Activated CD4-positive, alpha-beta T cell treated with anti-CD3 and anti-CD28 coated beads for 36 hours (primary cell): ENCODE results near the gene C1orf159. TPM values are rescaled to one million over a fixed set of nuclear protein-coding genes. Genes with fewer than 3 reads are reported as not detected.
"Not testable (repeated sequence)": the region's sequence is repeated elsewhere in the genome, so short reads cannot be mapped to it uniquely, and the experiment has no call there.

Source experiments
- ATAC-seq: fragments of 200-7000 bp; cut with Tn5 transposase; one replicate; pipeline ENCODE4 v1.10.0; 2021; ENCODE audit warnings: mild to moderate bottlenecking, moderate library complexity
- CTCF ChIA-PET: fragments of 350-600 bp; sonication (Branson Sonifier 250); formaldehyde crosslinking; loops from one replicate; lab custom pipeline; 2021; ENCODE audit warnings: antibody characterized with exemption; lab: Charles Lee
- POLR2A ChIA-PET: fragments of 350-600 bp; sonication (Branson Sonifier 250); formaldehyde crosslinking; loops from one replicate; lab custom pipeline; 2021; ENCODE audit warnings: antibody characterized with exemption, inconsistent platforms; lab: Charles Lee
- DNase-seq: peaks from one replicate; pipeline ENCODE4 v3.0.0-alpha.2; 2020
- H3K27ac Mint-ChIP-seq: one replicate; pipeline ENCODE4 v1.8.0; 2021; ENCODE audit warnings: mixed read lengths
- H3K27me3 Mint-ChIP-seq: one replicate; pipeline ENCODE4 v1.8.0; 2021; ENCODE audit warnings: mixed read lengths
- H3K36me3 Mint-ChIP-seq: one replicate; pipeline ENCODE4 v1.8.0; 2021; ENCODE audit warnings: low read depth, mixed read lengths
- H3K4me1 Mint-ChIP-seq: one replicate; pipeline ENCODE4 v1.8.0; 2021; ENCODE audit warnings: mixed read lengths
- H3K4me3 Mint-ChIP-seq: one replicate; pipeline ENCODE4 v1.8.0; 2021; ENCODE audit warnings: mild to moderate bottlenecking, moderate library complexity, mixed read lengths
- H3K9me3 Mint-ChIP-seq: one replicate; pipeline ENCODE4 v1.8.0; 2021; ENCODE audit warnings: low read depth, mixed read lengths
- intact Hi-C, 2 experiments: fragments of 100-400 bp; cut with DNase I in 1 of 2; cut with micrococcal nuclease in 1 of 2; formaldehyde crosslinking; loops; one replicate each; pipeline versions ENCODE4 v1.14.2 to v1.15.1; 2022 to 2024; cut with DNase I, micrococcal nuclease
- total RNA-seq, 2 experiments: library from RNA; stranded (reverse); gene quantifications; one replicate each; pipeline ENCODE4 v1.2.3, GENCODE V29; 2021

The C1orf159 gene
- total RNA-seq, 2 experiments from 2014 or later = 11.3 to 13.5 TPM

DNA sequence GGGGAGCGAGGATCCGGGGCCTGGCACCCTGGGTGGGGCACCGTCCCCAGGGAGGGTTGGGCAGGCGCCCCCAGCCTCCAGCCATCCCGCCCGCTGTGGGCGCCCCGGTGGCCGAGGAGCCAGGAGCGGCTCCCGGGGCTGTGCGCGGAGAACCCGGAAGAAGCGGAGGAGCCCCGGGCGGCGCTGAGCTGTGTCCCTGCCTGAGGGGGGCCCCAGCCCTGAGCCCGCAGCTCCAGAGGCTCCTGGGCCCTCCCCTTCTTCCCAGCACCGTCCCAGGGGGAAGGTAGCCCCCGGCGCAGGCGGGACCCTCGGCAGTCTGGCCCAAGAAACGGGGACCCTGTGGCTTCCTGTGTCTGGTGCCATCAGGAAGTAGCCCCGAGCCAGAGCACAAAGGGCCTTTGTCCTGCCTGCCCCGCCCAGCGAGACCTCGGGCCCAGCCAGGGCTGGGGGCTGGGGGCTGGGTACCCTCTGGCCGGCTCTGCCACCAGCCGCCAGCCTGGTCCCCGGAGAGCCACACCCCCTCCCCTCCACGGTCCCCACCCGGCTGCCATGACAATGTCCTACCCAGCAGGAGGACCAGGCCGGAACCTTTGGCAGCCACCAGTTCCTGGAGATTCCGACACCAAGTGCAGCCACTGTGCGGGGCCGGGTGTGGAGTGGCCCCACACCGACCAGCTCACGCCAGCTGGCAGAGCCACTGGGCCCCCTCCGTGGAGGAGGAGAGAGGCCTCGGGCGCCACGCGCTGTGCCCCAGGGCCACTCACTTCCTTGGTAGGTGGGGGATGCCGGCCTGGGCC is 42.2 kb upstream of the C1orf159 start:
- H3K9me3 Mint-ChIP-seq = peaks cover 12% of the 10 kb centered on the region
- intact Hi-C loops = loop anchor here in 1 of 2 experiments (1.0 to 2.0 kb wide), 2 partner anchors 42 to 43 kb away; partner anchors contain the start of gene C1orf159
- H3K27me3 Mint-ChIP-seq = no peaks in the 10 kb centered on the region
- H3K4me1 Mint-ChIP-seq = no peaks in the 10 kb centered on the region
- CTCF ChIA-PET = no interaction called here
- ATAC-seq (peak; percentile 69), DNase-seq (peak; percentile 52)
- H3K4me3 Mint-ChIP-seq = peak overlapping the region; percentile 36
- H3K36me3 Mint-ChIP-seq = no peaks in the 10 kb centered on the region
- H3K27ac Mint-ChIP-seq = no peak overlapping the region
- POLR2A ChIA-PET = interaction anchor here (1.5 kb wide), 1 partner anchor 16 kb away, joined by 3 read pairs; the partner anchor contains the start of gene TTLL10

DNA sequence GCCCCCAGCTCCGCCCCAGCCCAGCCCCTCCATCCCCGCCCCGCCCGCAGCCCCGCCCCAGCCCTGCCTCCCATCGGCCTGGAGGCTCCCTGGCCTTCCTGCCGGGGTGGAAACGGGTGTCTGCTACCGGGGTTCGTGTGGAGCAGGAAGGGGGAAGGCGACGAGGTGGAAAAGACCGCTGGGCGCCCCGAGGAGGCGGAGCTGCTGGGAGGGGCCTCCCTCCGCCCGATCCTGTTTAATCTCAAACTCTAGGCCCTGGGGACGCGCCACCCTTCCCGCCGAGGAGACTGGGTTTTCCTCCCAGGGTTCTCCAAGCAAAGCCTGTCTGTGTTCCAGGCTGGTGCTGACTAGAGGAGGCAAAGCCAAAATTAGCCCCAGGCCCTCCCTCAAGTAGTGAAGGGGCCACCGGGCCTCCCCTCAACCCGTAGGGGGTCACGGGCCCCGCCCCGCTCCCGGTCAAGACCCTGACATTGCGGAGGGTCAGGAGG is 41.6 kb upstream of the C1orf159 start:
- peak overlapping the region; percentile 69 for H3K4me3 Mint-ChIP-seq
- DNase-seq (peak; percentile 81), ATAC-seq (peak; percentile 86)
- CTCF ChIA-PET = no interaction called here
- intact Hi-C loops = loop anchor here in 1 of 2 experiments (1.0 to 2.0 kb wide), 2 partner anchors 41 to 43 kb away; partner anchors contain the start of gene C1orf159
- no peaks in the 10 kb centered on the region for H3K4me1 Mint-ChIP-seq
- peak overlapping the region; percentile 47 for H3K27ac Mint-ChIP-seq
- peaks cover 19% of the 10 kb centered on the region for H3K9me3 Mint-ChIP-seq
- no peaks in the 10 kb centered on the region for H3K36me3 Mint-ChIP-seq
- no peaks in the 10 kb centered on the region for H3K27me3 Mint-ChIP-seq
- POLR2A ChIA-PET = interaction anchor here (1.5 kb wide), 1 partner anchor 16 kb away, joined by 3 read pairs; the partner anchor contains the start of gene TTLL10

GRCh38 chr1:1157033-1157365 is 41.1 kb upstream of the C1orf159 start:
- peaks cover 23% of the 10 kb centered on the region for H3K9me3 Mint-ChIP-seq
- DNase-seq (no peak), ATAC-seq (no peak)
- H3K27ac Mint-ChIP-seq = no peak overlapping the region
- no peaks in the 10 kb centered on the region for H3K27me3 Mint-ChIP-seq
- H3K4me1 Mint-ChIP-seq = no peaks in the 10 kb centered on the region
- H3K36me3 Mint-ChIP-seq = no peaks in the 10 kb centered on the region
- CTCF ChIA-PET = no interaction called here
- POLR2A ChIA-PET = no interaction called here
- H3K4me3 Mint-ChIP-seq = peak overlapping the region; percentile 30
- intact Hi-C loops = loop anchor here in 1 of 2 experiments (1.0 to 2.0 kb wide), 2 partner anchors 41 to 44 kb away; partner anchors contain the start of gene C1orf159

DNA sequence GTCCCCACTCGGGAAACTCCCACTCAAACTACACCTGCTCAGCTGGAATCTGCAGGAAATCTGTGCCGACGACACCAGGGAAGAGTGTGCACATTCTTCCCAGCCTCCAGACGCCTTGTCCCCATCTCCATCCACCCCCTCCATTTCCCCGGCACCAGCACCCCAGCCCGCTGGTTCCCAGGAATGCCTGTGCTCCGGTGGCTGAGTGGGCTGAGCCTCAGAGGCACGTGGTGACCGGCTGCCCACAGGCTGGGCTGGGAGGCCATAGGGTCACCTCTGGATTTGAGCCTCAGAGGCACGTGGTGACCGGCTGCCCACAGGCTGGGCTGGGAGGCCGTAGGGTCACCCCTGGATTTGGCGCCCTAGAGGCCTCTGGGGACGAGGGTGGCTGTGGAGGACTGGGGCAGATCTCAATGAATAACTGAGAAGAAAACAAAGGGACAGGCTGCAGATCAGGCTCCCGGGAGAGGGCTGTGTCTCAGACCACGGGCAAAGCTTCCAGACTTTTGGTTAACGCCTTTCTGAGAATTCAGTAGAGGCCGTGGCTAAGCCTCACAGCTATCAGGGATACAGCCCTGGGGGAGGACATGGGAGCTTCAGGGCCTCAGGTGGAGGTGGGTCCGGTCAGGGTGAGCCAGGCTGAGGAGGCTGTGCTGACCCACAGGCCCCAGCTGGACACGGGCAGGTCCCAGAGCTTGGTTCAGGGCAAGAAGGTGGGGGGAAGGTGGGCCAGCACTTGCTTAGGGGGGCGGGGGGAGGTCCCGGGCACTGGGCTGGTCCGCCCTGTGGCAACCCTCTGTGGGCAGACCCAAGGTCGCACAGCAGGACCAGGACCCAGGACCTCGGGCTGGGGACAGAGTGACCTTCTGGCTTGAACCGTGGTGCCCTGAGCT is 40.5 kb upstream of the C1orf159 start:
- intact Hi-C loops = loop anchor here in 1 of 2 experiments (1.0 to 2.0 kb wide), 2 partner anchors 40 to 44 kb away; partner anchors contain the start of gene C1orf159
- no peak for ATAC-seq
- Mint-ChIP-seq H3K27ac (no peak overlapping the region), H3K27me3 (no peaks in the 10 kb centered on the region), H3K4me1 (no peaks in the 10 kb centered on the region), H3K9me3 (peaks cover 23% of the 10 kb centered on the region), H3K4me3 (peak overlapping the region; percentile 30), H3K36me3 (no peaks in the 10 kb centered on the region)
- ChIA-PET CTCF (no interaction called here), POLR2A (no interaction called here)
- no peak for DNase-seq

GRCh38 chr1:1155258-1155657 is 39.4 kb upstream of the C1orf159 start:
- no peak for ATAC-seq
- Mint-ChIP-seq H3K4me1 (no peaks in the 10 kb centered on the region), H3K27ac (peak overlapping the region; percentile 31), H3K27me3 (no peaks in the 10 kb centered on the region), H3K4me3 (no peak overlapping the region), H3K9me3 (peaks cover 23% of the 10 kb centered on the region), H3K36me3 (no peaks in the 10 kb centered on the region)
- CTCF ChIA-PET = no interaction called here
- POLR2A ChIA-PET = no interaction called here
- intact Hi-C loops = no loop called here
- no peak for DNase-seq

DNA sequence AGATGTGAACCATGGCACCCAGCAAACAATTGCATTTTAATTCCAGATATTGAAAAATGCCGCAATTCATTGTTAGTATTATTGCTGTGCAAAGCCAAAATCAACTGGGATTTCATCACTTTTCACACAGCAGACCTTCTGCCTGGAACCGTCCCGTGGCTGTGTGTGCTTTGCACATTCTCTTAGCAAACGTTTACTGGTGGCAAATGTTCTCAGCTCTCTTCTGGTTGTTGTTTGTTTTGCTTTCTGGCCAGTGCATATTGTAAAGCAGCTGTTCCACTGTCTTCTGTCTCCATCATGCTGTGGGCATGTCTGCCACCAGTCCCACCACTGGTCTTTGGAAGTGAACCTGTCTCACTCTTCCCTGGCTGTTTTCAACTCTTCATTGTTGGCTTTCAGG is 38.0 kb upstream of the C1orf159 start:
- DNase-seq (no peak), ATAC-seq (no peak)
- Mint-ChIP-seq H3K9me3 (peaks cover 23% of the 10 kb centered on the region), H3K4me3 (no peak overlapping the region), H3K27ac (no peak overlapping the region), H3K27me3 (no peaks in the 10 kb centered on the region), H3K36me3 (no peaks in the 10 kb centered on the region), H3K4me1 (no peaks in the 10 kb centered on the region)
- intact Hi-C loops = no loop called here
- CTCF ChIA-PET = no interaction called here
- POLR2A ChIA-PET = no interaction called here

DNA sequence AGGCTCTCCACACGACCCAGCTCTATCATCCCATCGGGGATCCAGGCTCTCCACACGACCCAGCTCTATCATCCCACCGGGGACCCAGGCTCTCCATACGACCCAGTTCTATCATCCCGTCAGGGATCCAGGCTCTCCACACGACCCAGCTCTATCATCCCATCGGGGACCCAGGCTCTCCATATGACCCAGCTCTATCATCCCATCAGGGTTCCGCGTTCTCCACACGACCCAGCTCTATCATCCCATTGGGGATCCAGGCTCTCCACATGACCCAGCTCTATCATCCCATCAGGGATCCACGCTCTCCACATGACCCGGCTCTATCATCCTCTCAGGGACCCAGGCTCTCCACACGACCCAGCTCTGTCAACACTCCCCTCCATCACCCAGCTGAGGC is 37.3 kb upstream of the C1orf159 start:
- H3K9me3 Mint-ChIP-seq = peaks cover 23% of the 10 kb centered on the region
- POLR2A ChIA-PET, ATAC-seq, H3K36me3 Mint-ChIP-seq, H3K4me1 Mint-ChIP-seq, intact Hi-C loops, CTCF ChIA-PET, H3K4me3 Mint-ChIP-seq, DNase-seq, H3K27me3 Mint-ChIP-seq: not testable (repeated sequence)
- H3K27ac Mint-ChIP-seq = peak overlapping the region; percentile 6

GRCh38 chr1:1152431-1152830 is 36.5 kb upstream of the C1orf159 start:
- POLR2A ChIA-PET, H3K4me3 Mint-ChIP-seq, intact Hi-C loops: not testable (repeated sequence)

GRCh38 chr1:1151306-1151705 is 35.4 kb upstream of the C1orf159 start:
- ChIA-PET POLR2A (no interaction called here), CTCF (no interaction called here)
- Mint-ChIP-seq H3K36me3 (no peaks in the 10 kb centered on the region), H3K4me3 (no peak overlapping the region), H3K9me3 (peaks cover 23% of the 10 kb centered on the region), H3K27me3 (no peaks in the 10 kb centered on the region), H3K4me1 (no peaks in the 10 kb centered on the region), H3K27ac (no peak overlapping the region)
- ATAC-seq (no peak), DNase-seq (no peak)
- intact Hi-C loops = no loop called here

More at GRCh38 chr1:1152431-1152830, 36.5 kb upstream of the C1orf159 start:
- H3K36me3 Mint-ChIP-seq, H3K4me1 Mint-ChIP-seq, H3K27me3 Mint-ChIP-seq, DNase-seq, CTCF ChIA-PET, ATAC-seq, H3K27ac Mint-ChIP-seq: not testable (repeated sequence)
- peaks cover 23% of the 10 kb centered on the region for H3K9me3 Mint-ChIP-seq

- intact Hi-C loops = no loop called here
- H3K9me3 Mint-ChIP-seq = peaks cover 19% of the 10 kb centered on the region
- H3K4me3 Mint-ChIP-seq = no peak overlapping the region
- ChIA-PET CTCF (interaction anchor here (0.8 kb wide), 1 partner anchor 28 kb away, joined by 3 read pairs; no protein-coding TSS in a partner anchor), POLR2A (no interaction called here)
- H3K27ac Mint-ChIP-seq = no peak overlapping the region
- no peaks in the 10 kb centered on the region for H3K36me3 Mint-ChIP-seq
- H3K27me3 Mint-ChIP-seq = no peaks in the 10 kb centered on the region
- DNase-seq (no peak), ATAC-seq (no peak)
- H3K4me1 Mint-ChIP-seq = peaks cover 3% of the 10 kb centered on the region
These were observed 34.2 kb upstream of the C1orf159 start for GRCh38 chr1:1150100-1150499.

GRCh38 chr1:1149416-1149815 is 33.5 kb upstream of the C1orf159 start:
- H3K27me3 Mint-ChIP-seq = no peaks in the 10 kb centered on the region
- CTCF ChIA-PET = interaction anchor here (0.8 kb wide), 1 partner anchor 27 kb away, joined by 3 read pairs; no protein-coding TSS in a partner anchor
- intact Hi-C loops = no loop called here
- no peak for ATAC-seq
- no peak overlapping the region for H3K27ac Mint-ChIP-seq
- H3K36me3 Mint-ChIP-seq = no peaks in the 10 kb centered on the region
- POLR2A ChIA-PET = no interaction called here
- peaks cover 4% of the 10 kb centered on the region for H3K4me1 Mint-ChIP-seq
- DNase-seq = no peak
- H3K9me3 Mint-ChIP-seq = peaks cover 19% of the 10 kb centered on the region
- no peak overlapping the region for H3K4me3 Mint-ChIP-seq
